ENCODE results near the gene AUNIP.

AUNIP gene

DNA sequence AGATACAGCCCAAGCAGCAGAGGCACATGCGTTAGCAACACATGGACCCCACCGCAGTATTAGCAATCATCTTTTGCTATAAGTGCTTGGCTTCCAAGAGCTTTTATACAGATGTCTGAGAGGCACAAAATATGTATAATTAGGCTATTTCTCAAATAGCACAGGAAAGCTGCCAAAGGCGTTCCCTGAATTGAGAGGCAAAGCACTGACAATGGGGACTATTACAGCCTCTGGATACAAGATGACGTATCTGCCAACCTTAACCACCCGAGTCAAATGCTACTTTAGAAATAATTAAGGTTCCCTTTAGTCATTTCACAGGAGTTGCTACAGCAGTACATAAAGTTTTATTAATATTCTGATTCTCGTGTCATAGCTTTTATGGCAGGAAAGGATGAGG is 40.5 kb upstream of the AUNIP start:
- H3K27me3 ChIP-seq (ENCODE audit: control insufficient read depth, insufficient read depth, low read length), result no peaks in the 10 kb centered on the region
- no peak overlapping the region for H3K4me3 ChIP-seq (ENCODE audit: low read length)
- peaks cover 13% of the 10 kb centered on the region for H3K4me1 ChIP-seq (ENCODE audit: control insufficient read depth, low read depth, low read length)
- H3K9ac ChIP-seq (ENCODE audit: low read length), result no peak overlapping the region
- H3K27ac ChIP-seq (ENCODE audit: low read length), result no peak overlapping the region
- H3K36me3 ChIP-seq (ENCODE audit: control insufficient read depth, low read depth, low read length), result peaks cover 58% of the 10 kb centered on the region
- H3K9me3 ChIP-seq (ENCODE audit: control insufficient read depth, low read depth, low read length), result no peaks in the 10 kb centered on the region

DNA sequence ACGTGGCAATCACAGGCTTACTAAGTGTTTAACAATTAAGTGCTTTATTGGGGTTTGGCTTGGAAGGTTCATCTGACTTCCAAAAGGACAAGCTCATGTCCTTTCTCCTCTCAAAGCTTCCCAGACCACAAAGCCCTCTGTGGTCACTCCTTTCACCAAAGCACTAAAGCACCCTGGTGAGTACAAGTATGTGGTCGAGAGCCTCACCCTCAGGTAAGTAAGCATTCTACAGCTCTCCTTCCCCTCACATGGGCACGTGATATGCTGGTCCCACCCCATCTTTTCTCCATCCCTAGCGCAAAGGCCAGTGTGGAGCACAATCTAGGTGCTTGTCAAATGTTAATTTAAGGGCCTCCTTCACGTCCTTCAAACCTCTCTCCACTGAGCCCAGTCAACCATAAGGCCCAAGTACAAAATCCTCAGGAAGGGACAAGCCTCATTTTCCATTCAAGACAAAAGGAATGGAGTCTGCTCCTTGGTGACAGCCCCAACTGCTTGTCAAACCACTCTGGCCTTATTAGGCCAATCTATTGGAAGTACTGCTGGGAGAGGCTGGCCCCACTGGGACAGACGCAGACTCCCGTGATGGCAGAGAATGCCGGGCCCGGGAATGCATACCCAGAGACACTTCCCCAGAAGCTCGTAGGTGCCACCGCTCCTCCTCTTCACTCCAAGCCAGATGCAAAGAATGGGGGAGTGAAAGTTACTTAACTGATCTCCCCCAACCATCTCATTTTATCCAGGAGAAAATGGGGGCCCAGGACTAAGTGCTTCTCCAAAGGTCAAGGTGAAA is 39.2 kb upstream of the AUNIP start:
- H3K27me3 ChIP-seq (ENCODE audit: control insufficient read depth, insufficient read depth, low read length), result no peaks in the 10 kb centered on the region
- H3K27ac ChIP-seq (ENCODE audit: low read length), result no peak overlapping the region
- no peaks in the 10 kb centered on the region for H3K9me3 ChIP-seq (ENCODE audit: control insufficient read depth, low read depth, low read length)
- H3K4me3 ChIP-seq (ENCODE audit: low read length), result no peak overlapping the region
- peaks cover 3% of the 10 kb centered on the region for H3K4me1 ChIP-seq (ENCODE audit: control insufficient read depth, low read depth, low read length)
- H3K9ac ChIP-seq (ENCODE audit: low read length), result no peak overlapping the region
- peaks cover 53% of the 10 kb centered on the region for H3K36me3 ChIP-seq (ENCODE audit: control insufficient read depth, low read depth, low read length)

DNA sequence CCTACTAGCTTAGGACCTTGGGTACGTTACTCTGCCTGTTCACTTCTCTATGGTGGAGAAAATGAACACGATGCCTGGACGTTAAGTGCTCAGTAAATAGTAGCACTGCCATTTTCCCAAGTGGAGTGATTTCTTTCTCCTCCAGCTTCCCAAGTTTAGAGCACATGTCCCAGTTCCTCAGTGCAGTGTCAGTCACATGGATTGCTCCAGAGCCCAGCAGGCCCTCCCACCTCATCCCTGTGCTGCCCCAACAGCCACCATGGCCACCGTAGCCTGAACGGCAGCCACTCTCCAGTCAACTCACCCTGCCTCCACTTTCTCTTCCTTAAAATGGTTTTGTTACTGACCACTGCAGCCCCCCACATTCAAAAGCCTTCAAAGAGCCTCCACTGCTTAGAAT is 38.5 kb upstream of the AUNIP start:
- Histone ChIP-seq H3K27ac (ENCODE audit: low read length) (no peak overlapping the region), H3K36me3 (ENCODE audit: control insufficient read depth, low read depth, low read length) (peaks cover 46% of the 10 kb centered on the region), H3K9me3 (ENCODE audit: control insufficient read depth, low read depth, low read length) (no peaks in the 10 kb centered on the region), H3K4me3 (ENCODE audit: low read length) (no peak overlapping the region), H3K27me3 (ENCODE audit: control insufficient read depth, insufficient read depth, low read length) (no peaks in the 10 kb centered on the region), H3K4me1 (ENCODE audit: control insufficient read depth, low read depth, low read length) (peaks cover 3% of the 10 kb centered on the region), H3K9ac (ENCODE audit: low read length) (no peak overlapping the region)

DNA sequence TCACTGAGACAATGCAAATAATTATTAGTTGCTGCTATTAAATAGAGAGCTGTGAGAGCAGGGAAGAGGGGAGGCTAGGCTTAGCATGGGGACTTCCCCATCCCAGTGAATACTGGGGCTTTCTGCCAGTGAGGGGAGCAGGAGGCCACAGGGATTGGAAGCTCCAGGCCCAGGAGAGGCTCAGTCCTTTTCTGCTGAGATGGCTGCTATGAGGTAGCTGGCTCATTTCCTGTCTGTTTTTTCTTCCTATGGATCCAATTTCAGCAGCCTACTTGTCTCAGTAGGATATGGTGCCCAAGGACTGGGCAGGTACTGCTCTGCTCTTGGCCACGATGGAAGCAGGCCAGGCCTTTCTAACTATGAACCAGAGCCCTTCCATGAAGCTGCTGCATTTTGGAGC is 37.0 kb upstream of the AUNIP start:
- Histone ChIP-seq H3K36me3 (ENCODE audit: control insufficient read depth, low read depth, low read length) (peaks cover 31% of the 10 kb centered on the region), H3K4me3 (ENCODE audit: low read length) (no peak overlapping the region), H3K27me3 (ENCODE audit: control insufficient read depth, insufficient read depth, low read length) (no peaks in the 10 kb centered on the region), H3K4me1 (ENCODE audit: control insufficient read depth, low read depth, low read length) (peaks cover 13% of the 10 kb centered on the region), H3K9me3 (ENCODE audit: control insufficient read depth, low read depth, low read length) (no peaks in the 10 kb centered on the region), H3K27ac (ENCODE audit: low read length) (no peak overlapping the region), H3K9ac (ENCODE audit: low read length) (no peak overlapping the region)

DNA sequence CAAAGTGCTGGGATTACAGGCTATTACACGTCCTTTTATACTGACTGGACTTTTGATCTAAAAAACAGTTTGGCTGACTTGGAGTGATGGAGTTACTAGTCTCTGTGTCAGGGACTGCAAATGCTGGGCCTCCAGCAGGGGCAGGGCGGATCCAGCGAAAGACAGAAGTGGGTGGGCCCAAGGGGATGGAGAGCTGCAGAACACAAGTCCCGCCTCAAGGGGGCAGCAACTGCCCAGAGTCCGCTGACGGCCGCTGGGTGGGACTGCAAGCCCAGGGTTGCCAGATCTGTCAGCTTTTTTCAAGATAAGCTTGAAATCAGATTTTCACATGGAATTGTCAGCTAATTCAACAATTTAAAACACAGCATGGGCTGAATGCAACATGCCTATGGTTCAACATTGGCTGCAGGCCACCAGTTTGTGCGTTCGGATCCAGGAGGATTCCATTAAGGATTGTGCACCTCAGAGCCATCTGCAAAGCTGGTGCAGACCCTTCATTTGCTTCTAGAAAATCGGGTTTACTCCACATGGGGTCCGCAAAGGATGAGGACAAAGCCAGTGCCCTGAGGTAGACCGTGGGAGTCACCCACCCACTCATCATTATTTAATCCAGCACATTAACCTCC is 36.2 kb upstream of the AUNIP start:
- Histone ChIP-seq H3K9ac (ENCODE audit: low read length) (no peak overlapping the region), H3K27me3 (ENCODE audit: control insufficient read depth, insufficient read depth, low read length) (no peaks in the 10 kb centered on the region), H3K4me3 (ENCODE audit: low read length) (no peak overlapping the region), H3K27ac (ENCODE audit: low read length) (no peak overlapping the region), H3K4me1 (ENCODE audit: control insufficient read depth, low read depth, low read length) (peaks cover 14% of the 10 kb centered on the region), H3K36me3 (ENCODE audit: control insufficient read depth, low read depth, low read length) (peaks cover 23% of the 10 kb centered on the region), H3K9me3 (ENCODE audit: control insufficient read depth, low read depth, low read length) (no peaks in the 10 kb centered on the region)

DNA sequence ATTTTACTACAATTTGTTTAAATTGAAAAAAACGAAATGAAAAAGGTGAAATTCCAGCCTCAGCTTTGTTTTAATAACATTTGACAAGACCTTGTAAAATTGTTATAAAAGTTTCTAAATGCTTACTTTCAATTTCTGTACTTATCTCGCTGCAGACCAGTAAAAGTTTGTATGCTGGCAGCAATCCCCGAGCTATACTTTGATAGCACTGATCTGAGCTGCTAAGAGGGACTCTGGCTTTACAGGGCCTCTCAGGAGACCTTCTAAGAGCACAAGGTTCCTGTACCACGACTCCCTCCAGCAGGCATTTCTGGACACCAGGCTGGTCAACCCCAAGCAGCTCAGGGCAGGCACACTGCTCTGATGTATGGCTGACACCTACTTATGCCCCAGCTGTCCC is 33.9 kb upstream of the AUNIP start:
- Histone ChIP-seq H3K36me3 (ENCODE audit: control insufficient read depth, low read depth, low read length) (no peaks in the 10 kb centered on the region), H3K27ac (ENCODE audit: low read length) (no peak overlapping the region), H3K4me1 (ENCODE audit: control insufficient read depth, low read depth, low read length) (peaks cover 23% of the 10 kb centered on the region)

DNA sequence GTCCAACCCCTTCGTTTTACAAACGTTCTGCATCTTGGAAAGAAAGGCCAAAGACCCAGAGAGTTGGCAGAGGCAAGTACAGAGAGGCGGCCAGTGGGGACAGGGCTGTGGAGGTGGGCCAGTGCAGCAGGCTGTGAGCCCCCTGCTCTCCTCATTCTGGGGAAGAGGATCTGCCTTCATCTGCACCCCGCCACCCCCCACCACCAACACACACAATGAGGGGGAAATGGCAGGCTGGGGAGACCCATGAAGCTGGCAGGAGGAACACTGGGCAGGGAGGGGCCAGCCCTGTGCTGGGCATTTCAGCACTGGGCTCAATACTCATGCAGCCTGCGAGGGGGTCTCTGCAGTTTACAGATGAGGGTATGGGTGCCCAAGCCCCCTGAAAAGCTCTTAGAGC is 32.3 kb upstream of the AUNIP start:
- Histone ChIP-seq H3K4me3 (ENCODE audit: low read length) (no peak overlapping the region), H3K4me1 (ENCODE audit: control insufficient read depth, low read depth, low read length) (peaks cover 23% of the 10 kb centered on the region), H3K36me3 (ENCODE audit: control insufficient read depth, low read depth, low read length) (no peaks in the 10 kb centered on the region), H3K9me3 (ENCODE audit: control insufficient read depth, low read depth, low read length) (no peaks in the 10 kb centered on the region), H3K27ac (ENCODE audit: low read length) (no peak overlapping the region), H3K9ac (ENCODE audit: low read length) (no peak overlapping the region), H3K27me3 (ENCODE audit: control insufficient read depth, insufficient read depth, low read length) (no peaks in the 10 kb centered on the region)

More for the DNA sequence above, 33.9 kb upstream of the AUNIP start:
- H3K9me3 ChIP-seq (ENCODE audit: control insufficient read depth, low read depth, low read length), result no peaks in the 10 kb centered on the region
- H3K27me3 ChIP-seq (ENCODE audit: control insufficient read depth, insufficient read depth, low read length), result no peaks in the 10 kb centered on the region
- no peak overlapping the region for H3K9ac ChIP-seq (ENCODE audit: low read length)
- no peak overlapping the region for H3K4me3 ChIP-seq (ENCODE audit: low read length)

DNA sequence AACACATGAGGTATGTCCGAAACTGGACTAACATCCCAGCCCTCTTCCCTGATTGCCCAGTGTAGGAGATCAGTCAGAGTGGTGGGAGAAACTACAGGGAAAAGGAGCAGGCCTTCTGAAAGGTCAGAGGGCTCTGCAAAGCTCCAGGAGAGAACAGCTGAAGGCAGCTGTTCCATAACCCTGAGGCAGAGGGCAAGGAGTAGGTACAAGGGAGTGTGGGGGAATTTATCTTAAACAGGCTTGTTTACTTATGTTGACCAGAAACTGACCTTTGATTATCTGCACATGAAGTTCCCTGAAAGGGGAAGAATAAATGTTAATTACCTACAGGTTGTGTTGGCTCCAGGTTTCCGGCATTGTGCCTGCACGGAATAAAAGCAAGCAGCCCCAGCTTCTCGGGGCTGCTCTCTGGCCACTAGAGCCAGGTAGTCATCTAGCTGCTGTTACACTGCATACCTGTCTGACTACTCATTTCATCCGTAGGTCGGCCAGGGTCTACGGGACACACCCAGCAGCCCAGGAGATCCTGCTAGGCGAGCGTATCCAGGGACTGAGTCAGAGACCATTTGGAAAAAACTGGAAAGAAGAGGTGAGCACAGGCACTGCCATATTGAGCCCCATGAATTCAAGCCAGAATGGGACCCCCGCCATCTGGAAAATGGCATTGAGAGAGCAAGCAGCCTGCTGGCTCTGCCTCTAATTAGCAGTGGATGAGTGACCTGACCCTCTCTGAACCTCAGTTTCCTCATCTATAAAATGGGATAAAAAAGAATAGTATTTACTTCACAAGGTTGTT is 31.2 kb upstream of the AUNIP start:
- Histone ChIP-seq H3K36me3 (ENCODE audit: control insufficient read depth, low read depth, low read length) (no peaks in the 10 kb centered on the region), H3K4me3 (ENCODE audit: low read length) (no peak overlapping the region), H3K9me3 (ENCODE audit: control insufficient read depth, low read depth, low read length) (no peaks in the 10 kb centered on the region), H3K27me3 (ENCODE audit: control insufficient read depth, insufficient read depth, low read length) (no peaks in the 10 kb centered on the region), H3K9ac (ENCODE audit: low read length) (no peak overlapping the region), H3K27ac (ENCODE audit: low read length) (no peak overlapping the region), H3K4me1 (ENCODE audit: control insufficient read depth, low read depth, low read length) (peaks cover 20% of the 10 kb centered on the region)

DNA sequence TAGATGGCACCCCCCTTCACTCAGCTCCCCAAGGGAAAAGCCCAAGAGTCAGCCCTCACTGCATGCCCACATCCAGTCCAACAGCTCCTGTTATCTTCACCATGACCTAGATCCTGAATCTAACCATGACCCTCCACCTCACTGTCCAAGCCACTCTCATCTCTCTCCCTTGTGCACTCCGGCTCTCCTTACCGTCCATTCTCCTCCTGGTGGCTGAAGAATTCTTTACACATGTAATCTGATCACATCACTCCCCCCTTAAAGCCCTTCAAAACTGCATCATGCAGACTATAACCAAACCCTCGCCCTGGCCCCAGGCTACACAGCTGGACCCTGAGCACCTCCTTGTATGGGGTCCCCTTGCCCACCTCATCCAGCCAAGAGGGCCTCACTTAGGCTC is 30.2 kb upstream of the AUNIP start:
- Histone ChIP-seq H3K4me3 (ENCODE audit: low read length) (no peak overlapping the region), H3K9ac (ENCODE audit: low read length) (no peak overlapping the region), H3K27ac (ENCODE audit: low read length) (no peak overlapping the region), H3K27me3 (ENCODE audit: control insufficient read depth, insufficient read depth, low read length) (no peaks in the 10 kb centered on the region), H3K9me3 (ENCODE audit: control insufficient read depth, low read depth, low read length) (no peaks in the 10 kb centered on the region), H3K4me1 (ENCODE audit: control insufficient read depth, low read depth, low read length) (peaks cover 20% of the 10 kb centered on the region), H3K36me3 (ENCODE audit: control insufficient read depth, low read depth, low read length) (no peaks in the 10 kb centered on the region)

DNA sequence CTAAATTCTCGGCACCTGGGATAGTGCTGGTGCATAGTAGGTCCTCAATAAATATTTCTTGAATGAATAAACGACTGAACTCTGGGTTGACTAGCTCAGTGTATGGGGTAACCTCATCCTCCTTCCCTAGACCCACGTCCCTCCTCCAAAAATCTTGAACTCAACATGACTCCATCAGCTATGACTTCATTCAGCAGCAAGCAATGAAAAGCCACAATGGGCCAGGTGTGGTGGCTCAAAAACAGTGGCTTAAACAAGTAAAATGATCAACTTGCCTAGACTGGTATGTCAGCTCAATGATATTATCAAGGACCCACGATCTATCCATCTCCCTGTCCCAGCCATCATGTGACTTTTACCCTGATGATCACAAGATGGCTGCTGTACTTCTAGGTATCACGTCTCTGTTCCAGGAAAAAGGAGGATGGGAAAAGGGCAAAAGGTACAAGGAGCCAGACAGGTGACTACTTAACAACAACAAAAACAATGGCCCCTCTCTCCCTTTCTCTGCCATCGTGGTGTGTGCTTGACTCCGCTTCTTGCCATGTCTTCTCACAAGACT is 29.2 kb upstream of the AUNIP start:
- no peaks in the 10 kb centered on the region for H3K27me3 ChIP-seq (ENCODE audit: control insufficient read depth, insufficient read depth, low read length)
- H3K9me3 ChIP-seq (ENCODE audit: control insufficient read depth, low read depth, low read length), result no peaks in the 10 kb centered on the region
- no peaks in the 10 kb centered on the region for H3K36me3 ChIP-seq (ENCODE audit: control insufficient read depth, low read depth, low read length)
- no peak overlapping the region for H3K27ac ChIP-seq (ENCODE audit: low read length)
- H3K9ac ChIP-seq (ENCODE audit: low read length), result no peak overlapping the region
- H3K4me3 ChIP-seq (ENCODE audit: low read length), result no peak overlapping the region
- H3K4me1 ChIP-seq (ENCODE audit: control insufficient read depth, low read depth, low read length), result peaks cover 20% of the 10 kb centered on the region

DNA sequence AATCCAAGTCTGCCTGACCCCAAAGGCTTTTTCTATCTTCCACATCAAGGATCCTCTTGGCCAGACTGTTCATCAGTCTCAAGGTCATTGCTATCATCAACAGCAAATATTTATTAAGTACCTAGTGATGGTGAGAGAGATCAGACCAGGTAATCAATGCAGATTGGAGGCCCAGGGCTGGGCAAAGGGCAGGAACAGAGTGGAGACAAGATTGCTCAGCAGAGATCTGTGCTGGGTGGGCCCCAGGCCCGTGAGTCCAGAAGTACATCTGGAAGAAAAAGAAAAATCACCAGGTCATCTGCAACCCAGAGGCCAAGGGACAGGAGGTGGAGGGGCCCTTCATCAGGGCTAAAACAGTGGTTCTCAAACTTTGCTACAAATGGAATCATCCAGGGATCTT is 26.3 kb upstream of the AUNIP start:
- Histone ChIP-seq H3K4me1 (ENCODE audit: control insufficient read depth, low read depth, low read length) (peaks cover 9% of the 10 kb centered on the region), H3K9me3 (ENCODE audit: control insufficient read depth, low read depth, low read length) (no peaks in the 10 kb centered on the region), H3K27ac (ENCODE audit: low read length) (no peak overlapping the region), H3K36me3 (ENCODE audit: control insufficient read depth, low read depth, low read length) (no peaks in the 10 kb centered on the region), H3K4me3 (ENCODE audit: low read length) (no peak overlapping the region), H3K9ac (ENCODE audit: low read length) (no peak overlapping the region), H3K27me3 (ENCODE audit: control insufficient read depth, insufficient read depth, low read length) (no peaks in the 10 kb centered on the region)

All from iPS-18a (cell line).